HEK293 (cell line): ENCODE results near the gene ARPC2.
A peak's percentile ranks its signal among the peaks of the same experiment; 100 is the strongest.

Experiments used
- CTCF ChIA-PET: fragments of 350-600 bp; formaldehyde crosslinking; extraction: SDS; loops from one replicate; lab custom pipeline; 2021; ENCODE audit warnings: antibody characterized with exemption; lab: Yijun Ruan, JAX
- POLR2A ChIA-PET: fragments of 300-600 bp; formaldehyde crosslinking; extraction: SDS; loops from one replicate; lab custom pipeline; 2020; ENCODE audit warnings: antibody characterized with exemption, inconsistent platforms; lab: Yijun Ruan, JAX
- H3K27ac ChIP-seq: fragments of 200-500 bp; sonication (Bioruptor generic); 2 replicates; pipeline ENCODE4 v1.5.1; 2014; ENCODE audit warnings: low read depth, low read length, control low read depth, inconsistent platforms; ENCODE audit errors: extremely low read depth
- H3K36me3 ChIP-seq, 2 experiments: fragments of 200-500 bp in 1 of 2; sonication (Bioruptor generic) in 1 of 2; 1 replicate in 1 of 2; 2 replicates in 1 of 2; pipeline ENCODE4 v1.5.1; 2014 to 2017; ENCODE audit warnings: inconsistent platforms in 2 of 2, low read length in 2 of 2; ENCODE audit not compliant: control insufficient read depth in 2 of 2, insufficient read depth in 1 of 2
- H3K4me1 ChIP-seq: fragments of 200-500 bp; sonication (Bioruptor generic); 2 replicates; pipeline ENCODE4 v1.5.1; 2014; ENCODE audit warnings: mild to moderate bottlenecking, low read length, inconsistent platforms; ENCODE audit not compliant: control insufficient read depth, insufficient read depth
- H3K4me3 ChIP-seq: 2 replicates; pipeline ENCODE4 v1.5.1; 2011; ENCODE audit warnings: low read depth, mild to moderate bottlenecking, control low read depth, low read length, moderate library complexity
- H3K9me3 ChIP-seq: fragments of 200-500 bp; sonication (Bioruptor generic); 2 replicates; pipeline ENCODE4 v1.5.1; 2014; ENCODE audit warnings: low read depth, low read length, inconsistent platforms; ENCODE audit not compliant: control insufficient read depth, insufficient read depth
- KLF16 ChIP-seq: fragments of 450-650 bp; formaldehyde crosslinking; IDR thresholded peaks from 2 replicates; pipeline ENCODE4 v1.5.1; 2017; ENCODE audit warnings: missing biosample characterization, missing genetic modification characterization
- KLF8 ChIP-seq: fragments of 450-650 bp; formaldehyde crosslinking; IDR thresholded peaks from 2 replicates; pipeline ENCODE4 v1.5.1; 2016; ENCODE audit warnings: missing biosample characterization, missing genetic modification characterization
- KLF9 ChIP-seq: fragments of 450-650 bp; formaldehyde crosslinking; IDR thresholded peaks from 2 replicates; pipeline ENCODE4 v1.5.1; 2016; ENCODE audit warnings: missing biosample characterization, missing genetic modification characterization, low read depth
- SP7 ChIP-seq: fragments of 450-650 bp; formaldehyde crosslinking; IDR thresholded peaks from 2 replicates; pipeline ENCODE4 v1.5.1; 2016; ENCODE audit warnings: missing biosample characterization, missing genetic modification characterization
- ZBTB21 ChIP-seq: fragments of 450-650 bp; formaldehyde crosslinking; IDR thresholded peaks from 2 replicates; pipeline ENCODE4 v1.5.1; 2017; ENCODE audit warnings: missing biosample characterization, missing genetic modification characterization
- ZBTB8A ChIP-seq: fragments of 450-650 bp; formaldehyde crosslinking; IDR thresholded peaks from 2 replicates; pipeline ENCODE4 v1.5.1; 2016; ENCODE audit warnings: missing biosample characterization, missing genetic modification characterization
- ZEB2 ChIP-seq: fragments of 450-650 bp; formaldehyde crosslinking; IDR thresholded peaks from 2 replicates; pipeline ENCODE4 v1.5.1; 2016; ENCODE audit warnings: missing biosample characterization, missing genetic modification characterization
- ZNF184 ChIP-seq: fragments of 450-650 bp; IDR thresholded peaks from 2 replicates; pipeline ENCODE4 v1.5.1; 2018; ENCODE audit warnings: missing biosample characterization, mild to moderate bottlenecking, missing genetic modification characterization
- ZNF335 ChIP-seq: fragments of 450-650 bp; formaldehyde crosslinking; conservative IDR thresholded peaks from 2 replicates; pipeline ENCODE4 v1.5.1; 2016; ENCODE audit warnings: missing biosample characterization, missing genetic modification characterization
- ZNF544 ChIP-seq: fragments of 450-650 bp; formaldehyde crosslinking; IDR thresholded peaks from 2 replicates; pipeline ENCODE4 v1.5.0; 2017; ENCODE audit warnings: missing biosample characterization, missing genetic modification characterization
- ZNF629 ChIP-seq: fragments of 450-650 bp; formaldehyde crosslinking; IDR thresholded peaks from 2 replicates; pipeline ENCODE4 v1.5.1; 2017; ENCODE audit warnings: missing biosample characterization, missing genetic modification characterization
- ZNF660 ChIP-seq: fragments of 450-650 bp; IDR thresholded peaks from 2 replicates; pipeline ENCODE4 v1.5.1; 2018; ENCODE audit warnings: missing biosample characterization, mild to moderate bottlenecking, missing genetic modification characterization
- TF ChIP-seq, protein P1 (sequence below): fragments of 450-650 bp; formaldehyde crosslinking; IDR thresholded peaks from 2 replicates; pipeline ENCODE4 v1.5.1; 2016; ENCODE audit warnings: missing biosample characterization, missing genetic modification characterization, borderline replicate concordance
- TF ChIP-seq, protein P2 (sequence below): fragments of 450-650 bp; formaldehyde crosslinking; IDR thresholded peaks from 2 replicates; pipeline ENCODE4 v1.5.1; 2016; ENCODE audit warnings: missing biosample characterization, missing genetic modification characterization, borderline replicate concordance
- TF ChIP-seq, protein P3 (sequence below): fragments of 450-650 bp; formaldehyde crosslinking; IDR thresholded peaks from 2 replicates; pipeline ENCODE4 v1.5.1; 2016; ENCODE audit warnings: missing biosample characterization, missing genetic modification characterization
- TF ChIP-seq, protein P4 (sequence below): fragments of 450-650 bp; formaldehyde crosslinking; IDR thresholded peaks from 2 replicates; pipeline ENCODE4 v1.5.1; 2016; ENCODE audit warnings: missing biosample characterization, missing genetic modification characterization
- TF ChIP-seq, protein P5 (sequence below): fragments of 450-650 bp; formaldehyde crosslinking; IDR thresholded peaks from 2 replicates; pipeline ENCODE4 v1.5.1; 2016; ENCODE audit warnings: missing biosample characterization, missing genetic modification characterization

The ARPC2 gene

DNA sequence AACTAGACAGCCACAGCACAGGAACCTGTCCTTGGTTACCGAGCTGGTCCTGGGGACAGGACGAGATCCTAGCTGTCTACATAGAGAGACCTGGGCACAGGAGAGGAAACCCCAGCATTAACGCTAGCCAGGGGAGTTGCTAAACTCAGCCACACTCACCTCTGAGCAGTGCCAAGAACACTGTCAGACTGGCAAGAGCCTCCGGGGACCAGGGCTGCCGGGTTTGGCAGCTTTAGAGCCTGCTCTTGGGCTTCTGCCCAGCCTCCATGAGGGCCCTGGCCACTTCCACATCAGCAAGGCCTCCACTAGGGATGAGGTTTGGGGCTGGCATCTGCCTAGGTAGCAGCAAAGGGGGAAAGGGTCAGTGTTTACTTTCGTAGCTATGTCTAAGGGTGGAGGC lies 68.6 kb downstream of the ARPC2 start (continued):
- TF ChIP-seq, protein P1, sequence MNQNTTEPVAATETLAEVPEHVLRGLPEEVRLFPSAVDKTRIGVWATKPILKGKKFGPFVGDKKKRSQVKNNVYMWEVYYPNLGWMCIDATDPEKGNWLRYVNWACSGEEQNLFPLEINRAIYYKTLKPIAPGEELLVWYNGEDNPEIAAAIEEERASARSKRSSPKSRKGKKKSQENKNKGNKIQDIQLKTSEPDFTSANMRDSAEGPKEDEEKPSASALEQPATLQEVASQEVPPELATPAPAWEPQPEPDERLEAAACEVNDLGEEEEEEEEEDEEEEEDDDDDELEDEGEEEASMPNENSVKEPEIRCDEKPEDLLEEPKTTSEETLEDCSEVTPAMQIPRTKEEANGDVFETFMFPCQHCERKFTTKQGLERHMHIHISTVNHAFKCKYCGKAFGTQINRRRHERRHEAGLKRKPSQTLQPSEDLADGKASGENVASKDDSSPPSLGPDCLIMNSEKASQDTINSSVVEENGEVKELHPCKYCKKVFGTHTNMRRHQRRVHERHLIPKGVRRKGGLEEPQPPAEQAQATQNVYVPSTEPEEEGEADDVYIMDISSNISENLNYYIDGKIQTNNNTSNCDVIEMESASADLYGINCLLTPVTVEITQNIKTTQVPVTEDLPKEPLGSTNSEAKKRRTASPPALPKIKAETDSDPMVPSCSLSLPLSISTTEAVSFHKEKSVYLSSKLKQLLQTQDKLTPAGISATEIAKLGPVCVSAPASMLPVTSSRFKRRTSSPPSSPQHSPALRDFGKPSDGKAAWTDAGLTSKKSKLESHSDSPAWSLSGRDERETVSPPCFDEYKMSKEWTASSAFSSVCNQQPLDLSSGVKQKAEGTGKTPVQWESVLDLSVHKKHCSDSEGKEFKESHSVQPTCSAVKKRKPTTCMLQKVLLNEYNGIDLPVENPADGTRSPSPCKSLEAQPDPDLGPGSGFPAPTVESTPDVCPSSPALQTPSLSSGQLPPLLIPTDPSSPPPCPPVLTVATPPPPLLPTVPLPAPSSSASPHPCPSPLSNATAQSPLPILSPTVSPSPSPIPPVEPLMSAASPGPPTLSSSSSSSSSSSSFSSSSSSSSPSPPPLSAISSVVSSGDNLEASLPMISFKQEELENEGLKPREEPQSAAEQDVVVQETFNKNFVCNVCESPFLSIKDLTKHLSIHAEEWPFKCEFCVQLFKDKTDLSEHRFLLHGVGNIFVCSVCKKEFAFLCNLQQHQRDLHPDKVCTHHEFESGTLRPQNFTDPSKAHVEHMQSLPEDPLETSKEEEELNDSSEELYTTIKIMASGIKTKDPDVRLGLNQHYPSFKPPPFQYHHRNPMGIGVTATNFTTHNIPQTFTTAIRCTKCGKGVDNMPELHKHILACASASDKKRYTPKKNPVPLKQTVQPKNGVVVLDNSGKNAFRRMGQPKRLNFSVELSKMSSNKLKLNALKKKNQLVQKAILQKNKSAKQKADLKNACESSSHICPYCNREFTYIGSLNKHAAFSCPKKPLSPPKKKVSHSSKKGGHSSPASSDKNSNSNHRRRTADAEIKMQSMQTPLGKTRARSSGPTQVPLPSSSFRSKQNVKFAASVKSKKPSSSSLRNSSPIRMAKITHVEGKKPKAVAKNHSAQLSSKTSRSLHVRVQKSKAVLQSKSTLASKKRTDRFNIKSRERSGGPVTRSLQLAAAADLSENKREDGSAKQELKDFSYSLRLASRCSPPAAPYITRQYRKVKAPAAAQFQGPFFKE, result no peak
- no peak for TF ChIP-seq KLF16 (tag by site-specific recombination)
- TF ChIP-seq ZEB2, result no peak
- TF ChIP-seq ZNF544 (tag by site-specific recombination), result no peak
- TF ChIP-seq, protein P2, sequence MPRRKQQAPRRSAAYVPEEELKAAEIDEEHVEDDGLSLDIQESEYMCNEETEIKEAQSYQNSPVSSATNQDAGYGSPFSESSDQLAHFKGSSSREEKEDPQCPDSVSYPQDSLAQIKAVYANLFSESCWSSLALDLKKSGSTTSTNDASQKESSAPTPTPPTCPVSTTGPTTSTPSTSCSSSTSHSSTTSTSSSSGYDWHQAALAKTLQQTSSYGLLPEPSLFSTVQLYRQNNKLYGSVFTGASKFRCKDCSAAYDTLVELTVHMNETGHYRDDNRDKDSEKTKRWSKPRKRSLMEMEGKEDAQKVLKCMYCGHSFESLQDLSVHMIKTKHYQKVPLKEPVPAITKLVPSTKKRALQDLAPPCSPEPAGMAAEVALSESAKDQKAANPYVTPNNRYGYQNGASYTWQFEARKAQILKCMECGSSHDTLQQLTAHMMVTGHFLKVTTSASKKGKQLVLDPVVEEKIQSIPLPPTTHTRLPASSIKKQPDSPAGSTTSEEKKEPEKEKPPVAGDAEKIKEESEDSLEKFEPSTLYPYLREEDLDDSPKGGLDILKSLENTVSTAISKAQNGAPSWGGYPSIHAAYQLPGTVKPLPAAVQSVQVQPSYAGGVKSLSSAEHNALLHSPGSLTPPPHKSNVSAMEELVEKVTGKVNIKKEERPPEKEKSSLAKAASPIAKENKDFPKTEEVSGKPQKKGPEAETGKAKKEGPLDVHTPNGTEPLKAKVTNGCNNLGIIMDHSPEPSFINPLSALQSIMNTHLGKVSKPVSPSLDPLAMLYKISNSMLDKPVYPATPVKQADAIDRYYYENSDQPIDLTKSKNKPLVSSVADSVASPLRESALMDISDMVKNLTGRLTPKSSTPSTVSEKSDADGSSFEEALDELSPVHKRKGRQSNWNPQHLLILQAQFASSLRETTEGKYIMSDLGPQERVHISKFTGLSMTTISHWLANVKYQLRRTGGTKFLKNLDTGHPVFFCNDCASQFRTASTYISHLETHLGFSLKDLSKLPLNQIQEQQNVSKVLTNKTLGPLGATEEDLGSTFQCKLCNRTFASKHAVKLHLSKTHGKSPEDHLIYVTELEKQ (tag by site-specific recombination), result no peak
- TF ChIP-seq, all 188 proteins: peak for 0

DNA sequence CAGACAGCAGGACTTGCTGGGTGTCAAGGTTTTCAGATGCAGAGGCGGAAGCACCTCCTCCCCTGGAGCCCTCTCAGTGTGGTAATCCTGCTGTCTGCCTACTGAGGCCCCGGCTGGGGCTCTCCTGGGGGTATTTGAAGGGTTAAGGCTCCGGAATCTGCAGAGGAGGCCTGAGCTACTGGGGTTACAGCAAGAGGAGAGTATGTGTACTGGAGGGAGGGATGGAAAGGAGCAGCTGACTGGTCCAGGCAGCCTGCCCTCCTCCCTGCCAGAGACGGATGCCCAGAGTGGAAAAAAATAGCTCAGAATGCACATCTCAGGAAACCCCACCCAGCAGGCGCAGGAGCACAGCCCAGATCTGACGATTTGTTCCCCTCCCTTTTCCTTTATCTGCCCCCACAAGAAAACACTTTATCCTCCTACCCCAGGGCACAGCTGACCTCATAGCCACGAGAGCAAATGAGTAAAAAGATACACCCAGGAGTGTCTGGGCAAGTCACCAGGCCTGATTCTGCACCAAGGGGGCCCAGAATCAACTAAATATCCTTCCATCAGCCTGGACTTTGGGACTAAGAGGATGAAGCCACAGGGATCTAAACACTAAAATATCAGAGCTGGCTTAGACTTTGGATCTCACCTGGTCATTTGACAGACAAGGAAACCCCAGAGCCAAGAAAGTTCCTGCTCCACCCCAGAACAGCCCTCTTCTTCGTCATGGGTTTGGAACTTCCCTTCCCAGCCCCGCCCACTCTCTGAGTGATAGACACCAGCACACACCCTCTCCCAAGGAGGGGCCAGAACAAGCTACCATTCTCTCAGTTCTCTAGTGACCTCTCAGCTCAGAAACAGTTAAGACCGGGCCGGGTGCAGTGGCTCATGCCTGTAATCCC lies 69.8 kb downstream of the ARPC2 start:
- Histone ChIP-seq H3K4me3 (peak overlapping the region; percentile 25), H3K27ac (peak overlapping the region; percentile 52), H3K4me1 (no peaks in the 10 kb centered on the region), H3K9me3 (no peaks in the 10 kb centered on the region), H3K36me3 (peaks cover 0 to 4% of the 10 kb centered on the region in 2 experiments; a peak in 1 of 3 replicates)
- POLR2A ChIA-PET, result interaction anchor here (0.7 to 3.0 kb wide), 9 partner anchors 9 to 118 kb away, joined by 3 to 29 read pairs (median 6); partner anchors contain the start of genes AAMP, CTDSP1 and PNKD
- CTCF ChIA-PET, result interaction anchor here (0.7 to 4.8 kb wide), 9 partner anchors 10 to 371 kb away, joined by 3 to 59 read pairs (median 4); partner anchors contain the start of genes AAMP and PNKD
- TF ChIP-seq KLF9 (tag by site-specific recombination) (peak; percentile 79), ZBTB8A (0 out of 2 replicates have a peak, but pooled peaks have one; percentile 15), ZNF660 (peak; percentile 55; the same call in 1 of the 2 replicates), ZNF335 (peak; percentile 53), ZNF629 (tag by site-specific recombination) (peak; percentile 95), KLF8 (tag by site-specific recombination) (peak; percentile 43; the same call in 1 of the 2 replicates), ZNF184 (no peak), SP7 (tag by site-specific recombination) (peak; percentile 64; the same call in 1 of the 2 replicates), ZBTB21 (tag by site-specific recombination) (peak; percentile 82)
- TF ChIP-seq, protein P3, sequence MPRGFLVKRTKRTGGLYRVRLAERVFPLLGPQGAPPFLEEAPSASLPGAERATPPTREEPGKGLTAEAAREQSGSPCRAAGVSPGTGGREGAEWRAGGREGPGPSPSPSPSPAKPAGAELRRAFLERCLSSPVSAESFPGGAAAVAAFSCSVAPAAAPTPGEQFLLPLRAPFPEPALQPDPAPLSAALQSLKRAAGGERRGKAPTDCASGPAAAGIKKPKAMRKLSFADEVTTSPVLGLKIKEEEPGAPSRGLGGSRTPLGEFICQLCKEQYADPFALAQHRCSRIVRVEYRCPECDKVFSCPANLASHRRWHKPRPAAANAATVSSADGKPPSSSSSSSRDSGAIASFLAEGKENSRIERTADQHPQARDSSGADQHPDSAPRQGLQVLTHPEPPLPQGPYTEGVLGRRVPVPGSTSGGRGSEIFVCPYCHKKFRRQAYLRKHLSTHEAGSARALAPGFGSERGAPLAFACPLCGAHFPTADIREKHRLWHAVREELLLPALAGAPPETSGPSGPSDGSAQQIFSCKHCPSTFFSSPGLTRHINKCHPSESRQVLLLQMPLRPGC (tag by site-specific recombination), result peak; percentile 22; the same call in 1 of the 2 replicates
- TF ChIP-seq, protein P4, sequence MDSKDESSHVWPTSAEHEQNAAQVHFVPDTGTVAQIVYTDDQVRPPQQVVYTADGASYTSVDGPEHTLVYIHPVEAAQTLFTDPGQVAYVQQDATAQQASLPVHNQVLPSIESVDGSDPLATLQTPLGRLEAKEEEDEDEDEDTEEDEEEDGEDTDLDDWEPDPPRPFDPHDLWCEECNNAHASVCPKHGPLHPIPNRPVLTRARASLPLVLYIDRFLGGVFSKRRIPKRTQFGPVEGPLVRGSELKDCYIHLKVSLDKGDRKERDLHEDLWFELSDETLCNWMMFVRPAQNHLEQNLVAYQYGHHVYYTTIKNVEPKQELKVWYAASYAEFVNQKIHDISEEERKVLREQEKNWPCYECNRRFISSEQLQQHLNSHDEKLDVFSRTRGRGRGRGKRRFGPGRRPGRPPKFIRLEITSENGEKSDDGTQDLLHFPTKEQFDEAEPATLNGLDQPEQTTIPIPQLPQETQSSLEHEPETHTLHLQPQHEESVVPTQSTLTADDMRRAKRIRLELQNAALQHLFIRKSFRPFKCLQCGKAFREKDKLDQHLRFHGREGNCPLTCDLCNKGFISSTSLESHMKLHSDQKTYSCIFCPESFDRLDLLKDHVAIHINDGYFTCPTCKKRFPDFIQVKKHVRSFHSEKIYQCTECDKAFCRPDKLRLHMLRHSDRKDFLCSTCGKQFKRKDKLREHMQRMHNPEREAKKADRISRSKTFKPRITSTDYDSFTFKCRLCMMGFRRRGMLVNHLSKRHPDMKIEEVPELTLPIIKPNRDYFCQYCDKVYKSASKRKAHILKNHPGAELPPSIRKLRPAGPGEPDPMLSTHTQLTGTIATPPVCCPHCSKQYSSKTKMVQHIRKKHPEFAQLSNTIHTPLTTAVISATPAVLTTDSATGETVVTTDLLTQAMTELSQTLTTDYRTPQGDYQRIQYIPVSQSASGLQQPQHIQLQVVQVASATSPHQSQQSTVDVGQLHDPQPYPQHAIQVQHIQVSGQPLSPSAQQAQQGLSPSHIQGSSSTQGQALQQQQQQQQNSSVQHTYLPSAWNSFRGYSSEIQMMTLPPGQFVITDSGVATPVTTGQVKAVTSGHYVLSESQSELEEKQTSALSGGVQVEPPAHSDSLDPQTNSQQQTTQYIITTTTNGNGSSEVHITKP (tag by site-specific recombination), result peak; percentile 99
- TF ChIP-seq, protein P5, sequence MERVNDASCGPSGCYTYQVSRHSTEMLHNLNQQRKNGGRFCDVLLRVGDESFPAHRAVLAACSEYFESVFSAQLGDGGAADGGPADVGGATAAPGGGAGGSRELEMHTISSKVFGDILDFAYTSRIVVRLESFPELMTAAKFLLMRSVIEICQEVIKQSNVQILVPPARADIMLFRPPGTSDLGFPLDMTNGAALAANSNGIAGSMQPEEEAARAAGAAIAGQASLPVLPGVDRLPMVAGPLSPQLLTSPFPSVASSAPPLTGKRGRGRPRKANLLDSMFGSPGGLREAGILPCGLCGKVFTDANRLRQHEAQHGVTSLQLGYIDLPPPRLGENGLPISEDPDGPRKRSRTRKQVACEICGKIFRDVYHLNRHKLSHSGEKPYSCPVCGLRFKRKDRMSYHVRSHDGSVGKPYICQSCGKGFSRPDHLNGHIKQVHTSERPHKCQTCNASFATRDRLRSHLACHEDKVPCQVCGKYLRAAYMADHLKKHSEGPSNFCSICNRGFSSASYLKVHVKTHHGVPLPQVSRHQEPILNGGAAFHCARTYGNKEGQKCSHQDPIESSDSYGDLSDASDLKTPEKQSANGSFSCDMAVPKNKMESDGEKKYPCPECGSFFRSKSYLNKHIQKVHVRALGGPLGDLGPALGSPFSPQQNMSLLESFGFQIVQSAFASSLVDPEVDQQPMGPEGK (tag by site-specific recombination), result peak; percentile 91
